NCI-H345 treated with DMSO at 0.1 percent for 48 hours (cell line): ENCODE measurements around the gene MYBPHL.
A peak's percentile ranks its signal among the peaks of the same experiment; 100 is the strongest.
"Not testable (repeated sequence)": the region's sequence is repeated elsewhere in the genome, so short reads cannot be mapped to it uniquely, and the experiment has no call there.

ENCODE experiments used
- DNase-seq: peaks from one replicate; lab custom pipeline; 2025; ENCODE audit not compliant: unreplicated experiment; lab: John Stamatoyannopoulos, UW

MYBPHL gene

DNA sequence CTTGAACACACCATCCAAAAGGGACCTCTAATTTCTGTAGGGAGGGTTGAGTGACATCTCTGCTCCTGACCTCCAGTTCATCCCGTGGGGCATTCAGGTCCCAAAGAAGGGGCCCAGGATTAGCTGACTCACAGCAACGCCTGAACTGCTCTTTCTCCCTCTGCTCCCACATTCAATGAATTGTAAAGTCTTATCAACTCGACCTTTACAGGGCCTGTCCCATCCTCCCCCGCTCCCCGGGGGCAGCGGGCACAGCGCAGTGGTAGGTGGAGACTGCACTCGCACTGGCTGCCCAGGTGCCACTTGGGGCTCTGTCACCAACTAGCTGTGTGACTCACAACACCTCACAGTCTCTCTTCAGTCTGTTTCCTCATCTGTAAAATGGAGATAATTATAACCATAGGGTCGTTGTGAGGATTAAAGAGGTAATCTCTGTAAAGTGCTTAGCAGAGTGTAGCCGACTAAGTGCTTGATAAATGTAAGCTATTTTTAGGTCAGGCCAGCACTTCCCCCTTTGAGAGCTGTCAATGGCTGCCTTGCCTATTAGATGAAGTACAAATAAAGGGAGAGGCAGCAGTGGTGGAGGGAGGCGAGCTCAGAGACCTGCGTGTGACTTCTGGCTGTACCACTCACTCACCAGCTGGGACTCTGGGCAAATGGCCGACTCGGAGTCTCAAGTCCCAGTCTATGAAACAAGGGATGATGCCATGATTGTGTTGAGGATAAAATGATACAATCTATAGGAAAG lies 637 bp upstream of the MYBPHL start:
- DNase-seq, result peak; percentile 51

DNA sequence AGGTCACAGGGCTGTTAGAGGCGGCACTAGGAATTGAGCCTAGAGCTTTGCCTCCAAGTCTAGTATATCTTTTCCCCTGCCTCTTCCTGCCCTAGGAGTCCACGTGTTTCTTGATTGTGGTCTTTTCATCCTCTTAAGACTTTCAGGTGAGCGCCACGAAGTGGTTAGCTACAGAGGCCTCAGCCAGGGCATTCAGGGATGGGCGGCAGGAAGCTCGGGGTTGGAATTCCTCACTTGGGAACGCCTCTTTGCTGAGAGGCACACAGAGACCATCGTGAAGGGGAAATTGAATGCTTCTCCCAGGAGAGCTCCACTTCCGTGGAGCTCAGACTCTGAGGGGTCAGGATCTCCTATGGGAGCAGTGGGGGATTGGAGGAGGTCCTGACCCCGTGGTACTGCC lies 820 bp downstream of the MYBPHL start:
- not testable (repeated sequence) for DNase-seq

DNA sequence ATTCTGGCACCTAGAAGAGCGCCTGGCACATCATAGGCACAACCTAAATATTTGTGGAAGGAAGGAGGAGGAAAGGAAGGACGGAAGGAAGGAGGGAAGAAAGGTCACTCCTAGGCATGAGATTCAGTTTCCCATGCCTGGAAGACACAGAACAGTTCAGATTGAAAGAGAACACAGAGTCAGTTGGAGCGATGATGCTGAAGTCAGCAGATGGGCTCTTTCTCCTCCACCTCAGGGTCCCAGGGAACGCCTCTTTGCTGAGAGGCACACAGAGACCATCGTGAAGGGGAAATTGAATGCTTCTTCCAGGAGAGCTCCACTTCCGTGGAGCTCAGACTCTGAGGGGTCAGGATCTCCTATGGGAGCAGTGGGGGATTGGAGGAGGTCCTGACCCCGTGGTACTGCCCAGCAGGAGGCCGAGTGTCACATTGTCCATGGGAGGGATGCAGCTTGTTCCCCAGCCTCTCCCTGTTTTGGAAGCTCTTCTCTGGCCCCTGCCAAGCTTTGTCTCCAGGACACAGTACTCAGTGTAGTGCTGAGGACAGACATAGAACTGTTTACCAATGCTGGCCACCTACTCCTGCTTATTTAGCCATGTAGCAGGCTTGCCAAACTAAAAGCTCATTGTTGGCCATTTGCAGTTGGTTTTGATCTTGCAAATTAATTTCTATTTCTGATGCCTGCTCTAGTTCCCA lies 2.4 kb downstream of the MYBPHL start:
- no peak for DNase-seq

DNA sequence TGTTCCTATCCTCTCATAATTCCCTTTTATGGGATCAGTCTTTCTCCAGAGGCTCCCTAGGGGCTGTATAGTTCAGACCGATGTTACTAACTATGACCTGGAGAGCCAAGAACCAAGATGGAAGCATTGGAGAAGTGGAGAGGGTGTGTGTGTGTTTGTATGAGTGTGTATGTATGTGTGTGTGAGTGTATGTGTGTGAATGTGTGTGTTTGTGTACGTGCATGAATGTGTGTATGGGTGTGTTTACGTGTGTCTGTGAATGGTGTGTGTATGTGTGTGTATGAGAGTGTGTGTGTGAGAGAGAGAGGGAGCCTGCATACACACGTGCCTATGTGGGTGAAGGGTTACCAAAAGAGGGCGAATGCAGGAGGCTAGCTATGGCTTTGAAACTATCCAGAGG lies 4.9 kb downstream of the MYBPHL start:
- no peak for DNase-seq

DNA sequence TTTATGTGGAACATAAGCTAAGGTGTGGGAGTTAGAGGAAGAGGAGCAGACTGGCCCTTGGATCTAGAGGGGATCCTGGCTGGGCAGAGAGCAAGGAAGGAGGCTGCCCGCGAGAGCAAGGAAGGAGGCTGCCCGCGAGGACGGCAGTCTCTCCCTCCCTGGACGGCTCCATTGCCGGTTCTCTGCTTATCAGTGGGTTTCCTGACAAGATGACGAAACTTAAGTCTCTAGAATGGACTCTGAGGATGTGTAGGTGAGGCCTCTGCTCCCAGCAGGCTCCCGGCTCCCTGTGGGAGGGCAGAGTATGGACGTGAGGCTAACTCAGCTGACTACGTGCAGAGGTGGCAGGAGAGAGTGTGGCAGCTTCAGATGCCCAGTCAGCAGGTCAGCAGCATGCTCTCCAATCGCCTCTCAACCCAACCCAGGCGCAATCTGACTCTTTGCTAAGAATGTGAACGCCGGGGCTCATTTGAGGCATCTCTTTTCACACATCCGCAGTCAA lies 6.1 kb downstream of the MYBPHL start:
- DNase-seq, result no peak

DNA sequence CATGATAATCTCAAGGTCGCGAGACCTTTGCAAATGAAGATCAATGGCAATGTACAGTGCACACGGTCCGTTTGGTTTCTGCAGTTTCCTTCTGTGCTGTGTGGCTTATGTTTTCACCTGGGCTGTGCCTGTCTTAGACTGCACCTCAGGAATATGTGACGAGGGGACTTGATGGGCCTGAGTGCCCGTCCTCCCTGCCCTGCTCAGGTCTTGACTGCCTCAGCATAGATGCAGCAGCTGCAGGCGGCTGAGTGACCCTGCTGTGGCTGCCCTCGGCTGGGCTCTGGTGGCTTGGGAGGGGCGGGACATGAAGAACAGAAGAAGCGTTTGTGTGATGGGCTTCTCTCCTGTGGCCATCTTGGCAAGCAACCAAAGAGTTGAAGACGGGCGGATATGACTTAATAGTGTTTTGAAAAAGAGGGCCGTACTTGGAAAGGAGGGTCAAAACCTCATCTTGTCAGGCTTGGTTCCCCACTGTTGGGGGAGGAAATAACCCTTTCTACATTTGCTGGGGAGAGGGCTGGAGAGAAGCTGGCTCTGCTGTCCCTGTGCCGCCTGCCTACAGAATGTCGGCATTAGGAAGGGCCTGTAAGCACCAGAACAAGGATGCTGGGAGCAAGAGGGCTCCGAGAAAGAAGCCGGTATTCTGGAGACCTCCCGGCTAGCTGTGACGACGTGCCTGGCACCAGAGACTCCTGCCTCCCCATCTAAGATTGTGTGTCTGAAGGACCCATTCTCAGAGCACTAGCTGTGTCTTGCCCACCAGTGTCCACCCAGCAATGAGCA lies 7.1 kb downstream of the MYBPHL start:
- DNase-seq, result no peak

DNA sequence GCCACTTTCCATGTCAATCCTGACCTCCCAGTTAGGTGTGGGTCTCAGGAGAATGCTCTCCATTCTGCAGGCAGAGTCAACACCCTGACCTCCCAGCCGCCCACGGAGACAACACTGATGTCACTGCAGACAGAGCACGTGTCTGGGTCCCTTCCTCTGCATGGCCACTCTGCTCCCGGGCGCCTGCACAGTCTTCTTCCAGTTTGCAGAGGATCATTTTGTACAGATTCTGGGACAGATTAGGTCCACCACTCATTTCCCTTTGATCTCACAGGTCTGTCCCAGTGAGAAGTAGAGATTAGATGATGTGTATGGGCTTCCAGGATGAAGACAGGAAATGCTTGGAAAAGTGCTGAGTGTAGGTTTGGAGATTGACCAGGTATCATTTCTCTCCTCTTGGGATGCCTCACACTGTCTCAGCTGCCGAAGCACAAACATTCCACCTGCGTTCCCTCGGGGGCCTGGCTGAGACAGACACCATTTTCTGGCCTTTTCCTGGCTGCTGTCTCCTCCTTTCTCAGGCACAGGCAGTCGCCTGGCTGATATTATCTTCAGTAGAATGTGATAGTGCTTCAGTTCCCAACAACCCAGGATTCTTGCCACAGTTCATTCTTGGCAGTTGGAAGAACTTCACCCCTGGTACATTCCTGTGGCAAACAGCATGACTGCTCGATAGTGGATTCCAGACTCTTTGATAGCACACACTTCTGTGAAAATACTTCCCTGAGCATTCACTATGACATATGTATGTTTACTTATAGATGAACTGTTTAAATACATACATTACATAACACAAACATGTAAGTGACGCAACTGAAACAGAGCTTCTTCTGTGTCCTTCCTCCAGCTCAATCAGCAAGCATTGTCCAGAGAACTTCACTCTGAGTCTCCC lies 7.9 kb downstream of the MYBPHL start:
- DNase-seq, result no peak

DNA sequence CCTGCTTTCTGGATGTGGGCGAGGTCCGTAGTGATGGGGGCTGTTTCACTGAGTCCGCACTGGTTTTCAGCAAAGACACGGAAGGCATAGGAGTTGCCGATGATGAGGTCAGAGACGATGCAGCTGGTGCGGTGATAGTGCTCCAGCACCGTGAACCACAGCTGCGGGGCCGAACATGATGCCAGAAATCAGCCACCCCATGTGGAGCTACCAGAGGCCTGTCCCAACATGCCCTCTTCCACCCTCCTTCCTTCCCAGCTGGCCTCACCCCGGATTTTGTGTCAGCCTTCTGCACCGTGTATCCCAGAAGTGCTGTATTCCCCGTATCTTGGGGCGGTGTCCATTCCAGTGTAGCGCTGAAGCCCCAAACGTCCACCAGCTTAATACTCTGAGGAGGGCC lies 10.0 kb downstream of the MYBPHL start:
- no peak for DNase-seq

DNA sequence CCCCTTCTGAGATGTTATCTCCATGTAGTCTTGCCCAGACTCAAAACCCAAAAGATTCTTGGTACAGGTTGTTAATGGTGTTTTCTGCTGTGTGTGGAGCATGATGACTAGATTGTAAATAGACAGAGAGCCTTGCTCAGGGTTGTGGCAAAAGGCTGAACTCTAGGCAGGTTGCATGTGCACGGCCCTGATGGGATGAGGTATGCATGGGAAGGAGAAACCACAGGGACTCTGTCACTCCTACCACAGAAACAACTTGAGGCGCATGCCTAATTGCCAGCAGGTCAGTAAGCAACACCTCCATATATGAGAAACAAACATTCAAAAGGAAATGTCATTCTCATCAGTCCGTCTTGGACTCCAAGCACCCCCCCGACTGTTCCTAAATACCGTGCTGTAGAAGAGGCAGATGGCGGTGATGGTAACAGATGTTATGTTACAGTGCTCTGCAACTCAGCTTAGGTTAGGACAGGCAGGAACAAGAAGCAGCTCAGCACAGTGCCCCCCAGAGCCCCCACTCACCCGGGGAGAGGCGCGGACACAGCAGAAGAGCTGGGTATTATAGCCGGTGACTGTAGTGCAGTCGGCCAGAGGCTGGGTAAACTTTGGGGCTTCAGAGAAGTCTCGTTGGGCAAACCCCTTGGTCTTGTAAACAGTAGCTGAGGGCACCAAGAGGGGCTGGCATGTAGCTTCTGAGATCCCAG lies 10.9 kb downstream of the MYBPHL start:
- no peak for DNase-seq

DNA sequence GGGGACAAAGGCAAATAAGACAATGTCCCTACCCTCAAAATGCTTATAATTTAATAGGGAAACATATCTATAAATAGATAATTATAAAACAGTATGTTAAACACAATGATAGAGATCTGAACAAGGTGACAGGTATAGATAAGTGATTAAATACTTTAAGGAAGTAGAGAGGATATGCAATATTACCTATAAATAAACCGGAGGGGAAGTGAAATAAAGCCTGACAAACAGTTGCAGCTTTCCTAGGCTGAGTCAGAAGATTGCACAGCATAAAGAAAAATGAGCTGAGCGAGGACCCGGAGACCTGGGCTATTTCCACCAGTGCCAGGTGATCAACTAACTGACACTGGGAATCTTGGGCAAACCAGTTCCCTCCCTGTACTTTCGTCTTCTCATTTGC lies 12.3 kb downstream of the MYBPHL start:
- DNase-seq, result no peak

DNA sequence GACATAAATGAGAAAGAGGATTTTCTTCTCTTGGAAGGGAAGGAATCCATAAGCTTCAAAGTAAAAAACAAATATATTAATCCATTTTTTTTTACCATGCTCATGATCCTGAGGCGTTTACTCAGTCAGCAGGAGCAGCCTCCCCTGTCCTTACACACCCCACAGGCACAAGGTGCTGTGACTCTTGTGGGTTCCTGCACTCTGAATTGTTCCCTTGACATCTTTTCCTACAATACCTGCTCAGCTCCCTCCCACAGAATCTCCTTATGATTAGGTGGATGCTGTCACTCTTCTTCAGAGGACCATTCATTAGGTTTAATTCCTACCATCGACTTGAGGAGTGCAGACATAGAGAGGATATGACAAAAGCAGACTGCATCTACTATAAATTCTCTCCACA lies 13.8 kb downstream of the MYBPHL start:
- no peak for DNase-seq

DNA sequence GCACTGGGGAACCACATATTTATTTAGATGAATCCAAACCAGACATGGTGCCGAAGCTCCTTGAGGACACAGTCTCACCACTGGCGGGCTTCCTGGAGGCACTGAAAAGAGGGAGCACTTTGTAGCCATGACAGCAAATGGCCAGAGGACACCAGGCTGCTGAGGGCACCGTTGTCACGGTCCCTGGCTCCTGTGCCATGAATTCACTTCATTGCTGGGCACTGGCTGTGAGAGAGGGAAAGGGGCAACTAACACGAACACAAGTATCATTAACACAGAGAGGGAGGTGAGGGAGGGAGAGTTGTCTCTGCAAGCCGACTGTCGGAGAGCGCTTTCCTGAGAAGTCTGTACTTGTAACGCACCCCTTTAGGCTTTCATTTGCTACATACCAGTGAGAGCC lies 14.4 kb downstream of the MYBPHL start:
- DNase-seq, result no peak

DNA sequence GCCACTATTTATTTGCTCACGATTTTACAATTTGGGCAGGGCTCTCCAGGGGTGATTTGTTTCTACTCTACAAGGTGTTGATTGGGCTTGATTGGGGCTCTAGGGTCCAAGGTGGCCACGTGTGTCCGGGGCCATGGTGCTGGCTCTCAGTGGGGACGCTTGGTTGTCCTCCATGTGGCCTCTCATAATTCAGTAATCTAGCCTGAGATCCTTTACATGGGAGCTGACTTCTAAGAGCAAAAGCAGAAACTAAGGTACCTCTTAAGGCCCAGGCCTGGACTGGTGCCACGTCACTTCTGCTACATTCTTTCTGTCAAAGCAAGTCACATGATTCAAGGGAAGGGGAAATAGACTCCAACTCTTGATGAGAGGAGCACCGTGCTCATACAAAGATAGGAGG lies 15.8 kb downstream of the MYBPHL start:
- DNase-seq, result no peak

DNA sequence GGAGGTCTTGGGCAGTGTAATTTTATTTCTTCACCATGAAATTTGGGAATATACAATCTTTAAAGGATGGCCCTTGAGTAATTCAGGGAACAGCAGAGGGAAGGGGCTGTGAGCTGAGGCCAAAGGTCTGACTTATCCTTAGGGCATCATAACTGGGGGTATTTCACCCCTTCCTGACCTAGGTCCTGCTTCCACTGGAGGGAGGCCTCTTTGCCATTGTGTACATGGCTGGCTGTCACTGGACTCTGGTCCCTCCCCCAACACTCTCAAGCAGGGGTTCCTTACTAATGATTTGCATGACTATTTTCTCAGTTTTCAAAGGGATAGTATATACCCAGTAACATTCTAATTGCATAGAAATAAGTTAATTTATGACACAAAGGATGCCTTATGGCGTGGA lies 16.7 kb downstream of the MYBPHL start:
- DNase-seq, result no peak

DNA sequence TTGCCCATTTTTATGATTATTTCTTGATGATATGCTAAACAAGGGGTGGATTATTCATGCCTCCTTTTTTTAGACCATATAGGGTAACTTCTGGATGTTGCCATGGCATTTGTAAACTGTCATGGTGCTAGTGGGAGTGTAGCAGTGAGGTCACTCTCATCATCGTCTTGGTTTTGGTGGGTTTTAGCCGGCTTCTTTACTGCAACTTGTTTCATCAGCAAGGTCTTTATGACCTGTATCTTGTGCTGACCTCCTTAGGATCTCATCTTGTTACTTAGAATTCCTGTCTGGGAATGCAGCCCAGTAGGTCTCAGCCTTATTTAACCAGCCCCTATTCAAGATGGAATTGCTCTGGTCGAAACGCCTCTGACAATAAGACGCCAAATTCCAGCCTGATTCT lies 20.0 kb downstream of the MYBPHL start:
- DNase-seq, result not testable (repeated sequence)

DNA sequence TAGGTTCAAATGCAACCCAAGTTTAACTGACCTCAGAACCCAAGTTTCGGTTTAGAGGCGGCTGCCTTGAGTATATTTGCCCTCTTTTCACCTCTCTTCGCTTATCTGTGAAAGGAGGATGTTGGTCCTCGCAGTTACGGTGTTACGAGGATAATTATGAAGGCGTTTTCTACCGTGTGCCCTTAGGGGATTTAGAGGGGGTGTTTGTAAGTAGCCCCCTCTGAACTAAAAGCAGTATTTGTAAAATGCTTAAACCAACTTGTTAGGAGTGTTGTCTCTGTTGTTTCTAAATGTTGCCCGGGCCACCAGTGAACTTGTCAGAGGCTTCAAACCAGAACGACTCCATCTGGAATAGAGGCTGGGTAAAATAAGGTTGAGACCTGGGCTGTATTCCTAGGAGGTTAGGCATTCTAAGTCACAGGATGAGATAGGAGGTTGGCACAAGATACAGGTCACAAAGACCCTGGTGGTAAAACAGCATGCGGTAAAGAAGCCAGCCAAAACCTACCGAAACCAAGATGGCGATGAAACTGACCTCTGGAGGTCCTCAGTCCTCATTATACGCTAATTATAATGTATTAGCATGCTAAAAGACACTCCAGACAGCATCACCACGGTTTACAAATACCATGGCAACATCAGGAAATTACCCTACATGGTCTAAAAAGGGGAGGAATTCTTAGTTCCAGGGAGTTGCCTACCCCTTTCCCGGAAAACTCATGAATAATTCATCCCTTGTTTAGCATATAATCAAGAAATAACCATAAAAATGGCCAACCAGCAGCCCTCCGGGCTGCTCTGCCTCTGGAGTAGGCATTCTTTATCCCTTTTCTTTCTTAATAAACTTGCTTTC lies 22.8 kb downstream of the MYBPHL start:
- no peak for DNase-seq

DNA sequence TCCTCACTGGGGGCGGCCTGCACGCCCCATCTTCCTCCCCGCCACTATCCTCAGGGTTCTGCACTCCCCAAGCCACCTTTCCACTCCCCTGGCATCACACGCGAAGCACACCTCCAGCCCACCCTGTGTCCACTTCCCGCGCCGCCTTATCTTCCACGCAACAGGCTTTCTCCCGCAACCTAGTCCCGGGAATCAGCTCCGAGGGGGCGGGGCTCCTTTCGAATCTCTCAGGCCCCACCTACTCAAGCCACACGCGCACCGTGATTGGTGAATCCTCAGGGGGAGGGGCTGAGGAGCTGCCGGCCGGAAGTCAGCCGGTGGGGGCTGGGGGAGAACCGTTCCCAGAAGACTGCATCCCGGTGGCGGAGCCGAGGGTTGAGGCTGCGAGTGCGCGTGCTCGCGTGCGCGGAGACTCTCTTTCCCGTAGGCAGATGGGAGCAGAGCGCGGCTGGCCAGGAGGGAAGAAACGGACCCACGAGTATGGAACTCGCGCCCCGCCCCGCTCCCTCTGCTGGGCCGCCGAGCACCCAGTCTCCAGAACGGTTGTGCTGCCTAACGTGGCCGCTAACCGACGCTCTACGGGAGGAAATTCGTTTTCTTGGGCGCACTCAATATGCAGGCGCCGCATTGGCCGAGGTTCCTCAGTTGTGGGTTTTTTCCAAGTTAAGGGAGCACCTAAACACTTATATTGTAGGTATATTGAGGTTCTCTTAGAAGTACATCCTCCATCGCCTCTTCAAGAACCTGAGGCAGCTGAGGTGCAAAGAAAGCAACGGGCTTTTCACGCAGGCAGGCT lies 23.7 kb downstream of the MYBPHL start, which contains the start of gene PSRC1:
Gene PSRC1 (minus strand): TSS at position 194 of the 796 bp plus-strand sequence.
- peak; percentile 94 for DNase-seq

DNA sequence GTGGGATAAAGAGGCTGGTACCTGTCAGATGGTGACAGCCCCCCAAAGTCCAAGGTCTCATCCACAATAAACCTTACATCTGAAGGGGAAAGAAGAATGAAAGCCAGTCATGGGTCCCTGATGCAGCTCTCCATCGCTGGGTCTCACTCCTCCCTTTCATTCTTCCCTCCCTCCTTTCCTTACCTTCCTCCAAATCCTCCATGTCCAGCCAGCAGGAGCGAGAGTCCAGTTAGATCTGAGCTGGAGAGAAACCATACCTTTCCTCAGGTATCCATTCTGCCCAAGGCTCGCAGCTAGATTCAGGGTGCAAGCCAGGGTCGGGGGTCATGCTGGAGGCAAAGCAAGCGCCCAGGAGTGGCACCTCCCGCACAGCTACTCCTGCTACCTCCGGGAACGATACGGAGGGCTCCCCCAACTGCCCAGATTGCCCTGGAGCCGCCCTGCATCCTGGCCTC lies 24.3 kb downstream of the MYBPHL start:
- no peak for DNase-seq
